NT2/D1 (cell line): ENCODE data around the gene ACTN4.
A peak's percentile ranks its signal among the peaks of the same experiment; 100 is the strongest.

ENCODE experiments used
- DNase-seq: peaks from one replicate; pipeline ENCODE4 v3.0.0-alpha.2; 2011; ENCODE audit warnings: low read depth, low spot score
- H3K27me3 ChIP-seq: 2 replicates; pipeline ENCODE4 v1.6.0; 2011; ENCODE audit warnings: mild to moderate bottlenecking; ENCODE audit not compliant: insufficient read length, insufficient read depth
- H3K36me3 ChIP-seq: 2 replicates; pipeline ENCODE4 v1.6.1; 2011; ENCODE audit warnings: mild to moderate bottlenecking, low read length, mixed read lengths; ENCODE audit not compliant: insufficient read depth, insufficient read length
- H3K4me1 ChIP-seq: 2 replicates; pipeline ENCODE4 v1.5.1; 2011; ENCODE audit not compliant: insufficient read depth, insufficient read length
- H3K4me3 ChIP-seq: 2 replicates; pipeline ENCODE4 v1.5.1; 2011; ENCODE audit warnings: low read depth; ENCODE audit not compliant: insufficient read length
- H3K9ac ChIP-seq: 2 replicates; pipeline ENCODE4 v1.6.0; 2011; ENCODE audit warnings: low read depth; ENCODE audit not compliant: insufficient read length
- H3K9me3 ChIP-seq: 2 replicates; pipeline ENCODE4 v1.5.1; 2011; ENCODE audit warnings: mild to moderate bottlenecking, low read length; ENCODE audit not compliant: insufficient read depth
- SUZ12 ChIP-seq: IDR thresholded peaks from 2 replicates; pipeline ENCODE4 v1.6.1; 2011; ENCODE audit not compliant: insufficient read length, insufficient read depth; ENCODE audit errors: extremely low read depth
- YY1 ChIP-seq: IDR thresholded peaks from 2 replicates; pipeline ENCODE4 v1.6.1; 2011; ENCODE audit not compliant: insufficient read length, insufficient read depth
- ZNF274 ChIP-seq: IDR thresholded peaks from 2 replicates; pipeline ENCODE4 v1.6.1; 2011; ENCODE audit warnings: mild to moderate bottlenecking, low read depth, low read length

The ACTN4 gene

GRCh38 chr19:38617283-38617763, 30.1 kb upstream of the ACTN4 start:
- Histone ChIP-seq H3K27me3 (no peaks in the 10 kb centered on the region), H3K36me3 (peaks cover 27% of the 10 kb centered on the region), H3K9me3 (no peaks in the 10 kb centered on the region), H3K4me1 (peaks cover 14% of the 10 kb centered on the region), H3K4me3 (peak overlapping the region; percentile 16), H3K9ac (peak overlapping the region; percentile 95)
- no peak for DNase-seq
- TF ChIP-seq ZNF274, result no peak
- no peak for TF ChIP-seq SUZ12
- no peak for TF ChIP-seq YY1

GRCh38 chr19:38617764-38618589, 29.5 kb upstream of the ACTN4 start, which contains the start of gene MAP4K1:
Gene MAP4K1 (minus strand): TSS chr19:38617953. CDS start chr19:38617895, 58 bp downstream.
- TF ChIP-seq SUZ12, result no peak
- no peak for TF ChIP-seq YY1
- no peak for TF ChIP-seq ZNF274
- no peaks in the 10 kb centered on the region for H3K9me3 ChIP-seq
- H3K9ac ChIP-seq, result peak within 1 kb of the TSS; percentile 95
- H3K36me3 ChIP-seq, result peaks cover 32% of the 10 kb centered on the region
- H3K27me3 ChIP-seq, result no peaks in the 10 kb centered on the region
- H3K4me3 ChIP-seq, result peak within 1 kb of the TSS; percentile 99
- DNase-seq, result no peak
- H3K4me1 ChIP-seq, result peaks cover 14% of the 10 kb centered on the region

DNA sequence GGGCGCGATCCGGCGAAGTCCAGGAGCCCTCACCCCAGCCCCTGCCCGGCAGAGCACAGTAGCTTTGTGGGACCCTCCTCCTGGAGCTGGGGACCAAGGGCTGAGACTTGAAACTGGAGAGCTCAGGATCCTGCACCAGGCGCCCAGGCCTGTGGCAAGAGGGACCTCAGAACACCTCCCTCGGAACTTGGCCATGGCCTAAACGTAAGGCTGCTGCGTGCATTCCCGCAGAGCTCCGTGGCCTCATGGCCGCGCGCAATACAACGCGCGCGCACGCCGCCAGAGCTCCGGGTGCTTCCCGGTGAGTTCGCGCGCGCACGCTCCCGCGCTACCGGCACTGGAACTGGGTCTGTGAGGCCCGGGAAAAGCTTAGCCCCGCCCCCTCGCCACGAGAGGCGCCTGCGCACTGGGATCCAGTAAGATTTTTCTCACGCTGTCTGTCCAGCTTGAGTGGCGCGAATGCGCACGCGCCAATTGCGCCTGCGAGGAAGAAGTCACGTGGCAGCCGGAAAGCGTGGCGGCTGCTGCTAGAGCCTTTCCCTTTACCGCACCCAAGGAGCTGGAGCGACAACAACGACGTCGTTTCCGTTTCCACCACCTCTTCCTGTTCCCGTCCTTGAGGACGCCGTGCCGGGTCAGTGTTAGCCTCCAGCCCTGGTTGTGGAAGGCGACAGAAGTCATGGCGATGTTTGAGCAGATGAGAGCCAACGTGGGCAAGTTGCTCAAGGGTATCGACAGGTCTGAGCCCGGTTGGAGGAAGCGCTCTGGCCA, 28.7 kb upstream of the ACTN4 start, which contains the start of gene EIF3K:
EIF3K (plus strand) TSS at position 599 of the 771 bp plus-strand sequence; CDS start at position 680, 81 bp downstream.
- H3K4me3 ChIP-seq, result peak within 1 kb of the TSS; percentile 99
- peak; percentile 96 for DNase-seq
- no peaks in the 10 kb centered on the region for H3K27me3 ChIP-seq
- peaks cover 35% of the 10 kb centered on the region for H3K36me3 ChIP-seq
- H3K4me1 ChIP-seq, result peaks cover 14% of the 10 kb centered on the region
- H3K9me3 ChIP-seq, result no peaks in the 10 kb centered on the region
- H3K9ac ChIP-seq, result peak within 1 kb of the TSS; percentile 96
- no peak for TF ChIP-seq SUZ12
- TF ChIP-seq ZNF274, result no peak
- TF ChIP-seq YY1, result no peak

DNA sequence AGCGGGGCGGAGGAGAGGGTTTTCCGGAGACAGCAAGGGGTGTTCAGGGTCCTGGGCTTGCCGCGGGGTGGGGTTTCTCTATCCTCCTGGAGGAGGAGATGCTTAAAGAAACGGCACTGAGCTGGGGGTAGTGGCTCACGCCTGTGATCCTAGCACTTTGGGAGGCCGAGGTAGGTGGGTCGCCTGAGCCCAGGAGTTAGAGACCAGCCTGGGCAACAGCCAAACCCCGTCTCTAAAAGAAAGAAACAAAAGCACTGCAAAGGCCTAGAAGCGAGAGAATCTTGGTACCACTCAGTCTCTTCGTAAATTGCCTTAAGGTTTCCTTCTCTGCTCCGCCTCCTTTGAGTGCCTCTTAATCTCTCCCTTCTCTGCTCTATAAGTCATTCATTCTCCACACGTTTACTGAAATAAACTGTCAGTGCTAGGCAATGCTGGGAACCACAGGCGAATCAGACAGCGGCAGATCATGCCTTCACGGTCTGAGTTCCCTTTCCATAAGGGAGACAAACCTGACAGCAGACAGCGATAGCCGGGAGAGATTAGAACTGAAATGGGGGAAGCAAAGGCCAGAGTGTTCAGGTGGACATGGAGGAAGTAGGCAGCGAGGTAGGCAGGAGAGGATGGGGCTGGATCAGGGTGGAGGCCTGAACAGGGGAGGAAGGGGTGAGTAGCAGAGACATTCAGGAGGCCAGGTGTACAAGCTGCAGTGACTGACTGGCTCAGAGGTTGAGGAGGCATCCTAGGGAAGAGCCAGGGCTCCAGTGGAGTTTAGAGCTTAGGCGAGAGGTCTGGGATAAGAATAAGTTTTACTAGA, 27.9 kb upstream of the ACTN4 start:
- no peaks in the 10 kb centered on the region for H3K9me3 ChIP-seq
- peak overlapping the region; percentile 99 for H3K4me3 ChIP-seq
- peak overlapping the region; percentile 96 for H3K9ac ChIP-seq
- H3K36me3 ChIP-seq, result peaks cover 41% of the 10 kb centered on the region
- TF ChIP-seq SUZ12 (no peak), ZNF274 (no peak), YY1 (no peak)
- H3K4me1 ChIP-seq, result peaks cover 14% of the 10 kb centered on the region
- no peak for DNase-seq
- H3K27me3 ChIP-seq, result no peaks in the 10 kb centered on the region

DNA sequence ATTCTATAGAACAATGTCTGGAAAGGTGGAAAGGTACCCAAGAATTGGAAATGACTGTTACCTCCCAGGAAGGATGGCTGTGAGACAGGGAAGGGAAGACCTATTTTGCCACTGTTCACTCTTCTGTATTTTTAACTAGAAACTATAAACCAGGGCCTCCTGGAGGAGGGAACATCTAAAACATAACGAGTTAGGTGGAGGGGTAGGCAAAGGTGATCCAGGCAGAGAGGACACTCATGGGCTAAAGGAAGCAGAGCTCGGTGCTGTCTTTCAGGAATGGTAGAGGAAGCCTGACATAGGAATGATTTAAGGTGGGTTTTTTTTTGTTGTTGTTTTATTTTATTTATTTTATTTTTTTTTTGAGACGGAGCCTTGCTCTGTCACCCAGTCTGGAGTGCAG, 22.6 kb upstream of the ACTN4 start:
- Histone ChIP-seq H3K4me3 (no peak overlapping the region), H3K4me1 (peaks cover 4% of the 10 kb centered on the region), H3K36me3 (peaks cover 79% of the 10 kb centered on the region), H3K9ac (no peak overlapping the region), H3K27me3 (no peaks in the 10 kb centered on the region), H3K9me3 (no peaks in the 10 kb centered on the region)
- no peak for DNase-seq
- TF ChIP-seq ZNF274, result no peak
- no peak for TF ChIP-seq YY1
- TF ChIP-seq SUZ12, result no peak

DNA sequence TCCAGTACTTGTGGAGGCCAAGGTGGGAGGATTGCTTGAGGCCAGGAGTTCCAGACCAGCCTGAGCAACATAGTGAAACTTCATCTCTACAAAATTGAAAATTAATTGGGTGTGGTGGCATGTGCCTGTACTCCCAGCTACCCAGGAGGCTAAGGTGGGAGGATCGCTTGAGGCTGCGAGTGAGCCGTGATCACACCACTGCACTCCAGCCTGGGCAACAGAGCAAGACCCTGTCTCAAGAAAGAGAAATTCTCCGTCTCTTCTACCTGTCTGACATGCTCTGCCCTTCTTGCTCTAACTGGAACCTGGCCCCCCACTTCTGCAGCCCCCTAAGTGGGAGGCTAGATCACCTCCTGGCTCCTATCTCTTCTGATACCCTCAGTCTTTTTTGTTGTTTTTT, 21.0 kb upstream of the ACTN4 start:
- no peak overlapping the region for H3K9ac ChIP-seq
- TF ChIP-seq SUZ12 (no peak), YY1 (no peak), ZNF274 (no peak)
- H3K4me3 ChIP-seq, result no peak overlapping the region
- no peaks in the 10 kb centered on the region for H3K27me3 ChIP-seq
- DNase-seq, result no peak
- no peaks in the 10 kb centered on the region for H3K9me3 ChIP-seq
- H3K4me1 ChIP-seq, result no peaks in the 10 kb centered on the region
- H3K36me3 ChIP-seq, result peaks cover 66% of the 10 kb centered on the region
